ENCODE data around the gene OR52B6.

The OR52B6 gene

GRCh38 chr11:5631417-5631816 is 50.7 kb downstream of the OR52B6 start:
- no peak overlapping the region for H3K4me2 ChIP-seq (ENCODE audit: insufficient read depth, low read length)
- no peak overlapping the region for H2AFZ ChIP-seq (ENCODE audit: low read depth, low read length)
- no peak overlapping the region for H3K9ac ChIP-seq (ENCODE audit: low read depth, low read length)
- H3K27ac ChIP-seq (ENCODE audit: low read length), result no peak overlapping the region
- DNase-seq (no peak), ATAC-seq (ENCODE audit: insufficient read depth, low read depth) (no peak)
- H3K79me2 ChIP-seq (ENCODE audit: insufficient read depth, low read length), result no peaks in the 10 kb centered on the region
- H4K20me1 ChIP-seq (ENCODE audit: insufficient read depth, low read length), result no peaks in the 10 kb centered on the region
- TF ChIP-seq EZH2 (IDR thresholded peaks at IDR 0.05; ENCODE audit: borderline replicate concordance, low read depth, low read length, severe bottlenecking) (no peak), CTCF (IDR thresholded peaks at IDR 0.05; ENCODE audit: borderline replicate concordance, extremely low read depth, low read length, poor library complexity, severe bottlenecking) (no peak)
- no peaks in the 10 kb centered on the region; the same call in 1 of the 2 replicates for H3K36me3 ChIP-seq (ENCODE audit: insufficient read depth, low read length)
- no peaks in the 10 kb centered on the region for H3K27me3 ChIP-seq (ENCODE audit: insufficient read depth, low read length, poor library complexity)
- no peaks in the 10 kb centered on the region for H3K9me3 ChIP-seq (ENCODE audit: insufficient read depth, low read length, severe bottlenecking)
- no peak overlapping the region for H3K4me3 ChIP-seq (ENCODE audit: low read depth in 1 of 2, low read length in 2 of 2)
- H3K4me1 ChIP-seq (ENCODE audit: insufficient read depth, low read length), result no peaks in the 10 kb centered on the region

All from DND-41 (cell line).